HEK293T (cell line): Measurements from ENCODE around the gene ANGPTL5.

Source experiments
- CTCF ChIA-PET: fragments of 350-600 bp; formaldehyde crosslinking; extraction: SDS; loops from one replicate; lab custom pipeline; 2021; ENCODE audit warnings: antibody characterized with exemption, inconsistent platforms; lab: Yijun Ruan, JAX
- POLR2A ChIA-PET: fragments of 350-600 bp; formaldehyde crosslinking; extraction: SDS; loops from one replicate; lab custom pipeline; 2020; ENCODE audit warnings: antibody characterized with exemption, inconsistent platforms; lab: Yijun Ruan, JAX
- DNase-seq: peaks from one replicate; pipeline ENCODE4 v3.0.0; 2012; ENCODE audit warnings: mixed read lengths; ENCODE audit errors: extremely low spot score
- ARNT ChIP-seq: fragments of 450-650 bp; IDR thresholded peaks from 2 replicates; pipeline ENCODE4 v1.6.1; 2017; ENCODE audit warnings: mild to moderate bottlenecking
- BHLHE40 ChIP-seq: fragments of 450-650 bp; IDR thresholded peaks from 2 replicates; pipeline ENCODE4 v1.6.1; 2016; ENCODE audit warnings: mild to moderate bottlenecking, moderate library complexity, borderline replicate concordance
- CTBP1 ChIP-seq: fragments of 450-650 bp; IDR thresholded peaks from 2 replicates; pipeline ENCODE4 v1.6.1; 2016; ENCODE audit warnings: borderline replicate concordance
- ELF4 ChIP-seq: fragments of 450-650 bp; IDR thresholded peaks from 2 replicates; pipeline ENCODE4 v1.6.1; 2017; ENCODE audit warnings: antibody characterized with exemption
- FOXA1 ChIP-seq: fragments of 450-650 bp; IDR thresholded peaks from 2 replicates; pipeline ENCODE4 v1.6.1; 2016; ENCODE audit warnings: mild to moderate bottlenecking
- FOXK2 ChIP-seq: fragments of 450-650 bp; IDR thresholded peaks from 2 replicates; pipeline ENCODE4 v1.6.1; 2016; ENCODE audit warnings: mild to moderate bottlenecking
- FOXM1 ChIP-seq: fragments of 450-650 bp; IDR thresholded peaks from 2 replicates; pipeline ENCODE4 v1.6.1; 2017; ENCODE audit warnings: mild to moderate bottlenecking, borderline replicate concordance
- HDGF ChIP-seq: fragments of 450-650 bp; IDR thresholded peaks from 2 replicates; pipeline ENCODE4 v1.6.1; 2017; ENCODE audit warnings: antibody characterized with exemption, borderline replicate concordance
- L3MBTL2 ChIP-seq: fragments of 450-650 bp; conservative IDR thresholded peaks from 2 replicates; pipeline ENCODE4 v1.6.1; 2016; ENCODE audit warnings: mild to moderate bottlenecking
- LEF1 ChIP-seq: fragments of 450-650 bp; IDR thresholded peaks from 2 replicates; pipeline ENCODE4 v1.6.1; 2017; ENCODE audit warnings: mild to moderate bottlenecking, borderline replicate concordance
- NFRKB ChIP-seq: fragments of 450-650 bp; IDR thresholded peaks from 2 replicates; pipeline ENCODE4 v1.6.1; 2016; ENCODE audit warnings: mild to moderate bottlenecking, moderate library complexity
- SP1 ChIP-seq: fragments of 450-650 bp; IDR thresholded peaks from 2 replicates; pipeline ENCODE4 v1.6.1; 2017
- SUZ12 ChIP-seq: fragments of 450-650 bp; IDR thresholded peaks from 2 replicates; pipeline ENCODE4 v1.6.1; 2016; ENCODE audit warnings: mild to moderate bottlenecking
- TARDBP ChIP-seq: fragments of 450-650 bp; IDR thresholded peaks from 2 replicates; pipeline ENCODE4 v1.6.1; 2016
- ZNF384 ChIP-seq: fragments of 450-650 bp; IDR thresholded peaks from 2 replicates; pipeline ENCODE4 v1.6.1; 2016
- TF ChIP-seq, protein P1 (sequence below): fragments of 450-650 bp; IDR thresholded peaks from 2 replicates; pipeline ENCODE4 v1.6.1; 2016

ANGPTL5 gene

GRCh38 chr11:101915791-101916291, 481 bp downstream of the ANGPTL5 start:
- TF ChIP-seq ARNT (no peak), ELF4 (no peak), NFRKB (no peak), L3MBTL2 (no peak), SUZ12 (no peak), SP1 (no peak), HDGF (no peak), FOXA1 (no peak), ZNF384 (no peak), FOXK2 (no peak), FOXM1 (no peak), LEF1 (no peak), TARDBP (no peak), CTBP1 (no peak), BHLHE40 (no peak)
- TF ChIP-seq, protein P1, sequence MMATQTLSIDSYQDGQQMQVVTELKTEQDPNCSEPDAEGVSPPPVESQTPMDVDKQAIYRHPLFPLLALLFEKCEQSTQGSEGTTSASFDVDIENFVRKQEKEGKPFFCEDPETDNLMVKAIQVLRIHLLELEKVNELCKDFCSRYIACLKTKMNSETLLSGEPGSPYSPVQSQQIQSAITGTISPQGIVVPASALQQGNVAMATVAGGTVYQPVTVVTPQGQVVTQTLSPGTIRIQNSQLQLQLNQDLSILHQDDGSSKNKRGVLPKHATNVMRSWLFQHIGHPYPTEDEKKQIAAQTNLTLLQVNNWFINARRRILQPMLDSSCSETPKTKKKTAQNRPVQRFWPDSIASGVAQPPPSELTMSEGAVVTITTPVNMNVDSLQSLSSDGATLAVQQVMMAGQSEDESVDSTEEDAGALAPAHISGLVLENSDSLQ = no peak
- ChIA-PET CTCF (no interaction called here), POLR2A (no interaction called here)
- DNase-seq = no peak

GRCh38 chr11:101914738-101915426, 1.4 kb downstream of the ANGPTL5 start, which contains the start of gene CEP126:
CEP126 (plus strand) TSS chr11:101915010; CDS start chr11:101915285, 275 bp downstream.
- TF ChIP-seq CTBP1 (no peak), L3MBTL2 (peak; percentile 88)
- TF ChIP-seq, protein P1 = 0 out of 2 replicates have a peak, but pooled peaks have one; percentile 32

DNA sequence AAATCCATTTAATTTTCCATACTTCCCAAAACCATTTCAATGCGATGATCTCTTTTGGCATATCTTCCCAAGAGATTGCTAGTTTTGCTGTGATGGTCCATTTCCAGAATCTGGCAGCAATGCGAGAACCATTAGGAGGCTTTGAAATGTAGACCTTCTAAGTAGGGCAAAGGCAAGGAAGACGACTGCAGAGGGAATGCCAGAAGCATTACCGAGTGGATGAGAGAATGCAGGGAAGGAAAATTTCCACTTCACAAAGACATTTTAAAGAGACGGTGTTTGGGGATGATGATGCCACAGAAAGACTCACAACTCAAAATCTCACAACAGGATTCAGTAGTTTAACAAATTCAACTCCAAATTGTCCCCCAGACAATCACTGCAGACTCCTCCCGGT, 2.0 kb downstream of the ANGPTL5 start:
- POLR2A ChIA-PET = interaction anchor here (0.7 to 1.2 kb wide), 2 partner anchors 30 to 93 kb away, joined by 3 to 4 read pairs; no protein-coding TSS in a partner anchor
- TF ChIP-seq LEF1 = no peak
- no peak for TF ChIP-seq HDGF
- TF ChIP-seq ARNT = no peak
- no peak for TF ChIP-seq SP1
- no peak for TF ChIP-seq L3MBTL2
- TF ChIP-seq CTBP1 = no peak
- DNase-seq = peak; percentile 19
- CTCF ChIA-PET = no interaction called here

More at GRCh38 chr11:101914738-101915426, 1.4 kb downstream of the ANGPTL5 start, which contains the start of gene CEP126:
- ChIA-PET POLR2A (interaction anchor here (0.7 to 1.2 kb wide), 2 partner anchors 30 to 93 kb away, joined by 3 to 4 read pairs; no protein-coding TSS in a partner anchor), CTCF (interaction anchor here (0.7 kb wide), 1 partner anchor 93 kb away, joined by 3 read pairs; no protein-coding TSS in a partner anchor)
- peak; percentile 92 for DNase-seq

DNA sequence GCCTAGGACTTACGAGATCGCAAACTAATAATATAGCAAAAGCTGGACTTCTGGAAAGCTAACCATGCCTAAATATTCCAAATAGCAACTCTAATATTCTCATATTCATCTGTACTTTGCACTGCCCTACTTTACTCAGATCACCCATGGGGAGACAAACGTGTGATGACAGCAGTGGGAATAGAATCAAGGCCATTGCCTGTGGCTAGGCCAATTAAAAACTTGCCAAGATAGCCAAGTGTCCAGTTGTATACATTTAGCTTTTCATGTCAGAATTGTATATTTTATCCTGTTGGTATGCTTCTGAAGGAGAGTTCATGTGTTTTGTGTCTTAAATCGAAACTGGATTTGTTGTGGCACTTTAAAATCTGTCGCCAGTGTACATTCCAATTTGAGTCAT, 2.7 kb downstream of the ANGPTL5 start:
- ChIA-PET POLR2A (no interaction called here), CTCF (no interaction called here)
- TF ChIP-seq ELF4 (no peak), BHLHE40 (no peak), CTBP1 (no peak), TARDBP (no peak), FOXK2 (no peak), SP1 (no peak), FOXA1 (no peak), HDGF (no peak), ZNF384 (no peak), L3MBTL2 (no peak), ARNT (no peak), NFRKB (no peak), SUZ12 (no peak), LEF1 (no peak), FOXM1 (no peak)
- TF ChIP-seq, protein P1 = no peak
- DNase-seq = no peak

DNA sequence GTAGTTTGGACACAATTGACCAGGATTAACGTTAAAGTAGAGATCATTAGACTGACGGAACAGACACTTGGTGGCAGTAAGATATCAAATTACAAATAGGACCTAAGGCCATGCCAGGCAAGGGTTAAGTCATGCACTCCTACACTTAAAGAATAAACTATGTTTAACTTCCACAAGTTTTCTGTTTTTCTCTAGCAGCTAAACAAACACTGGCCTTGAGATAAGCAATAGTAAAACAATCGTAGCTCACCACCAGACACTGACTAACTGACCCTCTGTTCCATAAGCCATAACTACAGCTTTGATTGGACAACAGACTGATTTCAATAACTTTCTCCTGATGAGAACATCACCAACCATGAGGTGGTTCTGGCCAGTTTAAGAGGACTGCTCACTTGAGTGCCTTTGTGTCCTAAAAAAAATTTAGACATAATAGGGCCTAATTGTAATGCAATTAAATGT, 3.5 kb downstream of the ANGPTL5 start:
- TF ChIP-seq SUZ12 = no peak
- no peak for TF ChIP-seq SP1
- no peak for TF ChIP-seq LEF1
- no peak for TF ChIP-seq FOXK2
- no peak for TF ChIP-seq CTBP1
- TF ChIP-seq FOXA1 = no peak
- TF ChIP-seq ELF4 = no peak
- no peak for TF ChIP-seq BHLHE40
- DNase-seq = no peak
- POLR2A ChIA-PET = no interaction called here
- CTCF ChIA-PET = no interaction called here

DNA sequence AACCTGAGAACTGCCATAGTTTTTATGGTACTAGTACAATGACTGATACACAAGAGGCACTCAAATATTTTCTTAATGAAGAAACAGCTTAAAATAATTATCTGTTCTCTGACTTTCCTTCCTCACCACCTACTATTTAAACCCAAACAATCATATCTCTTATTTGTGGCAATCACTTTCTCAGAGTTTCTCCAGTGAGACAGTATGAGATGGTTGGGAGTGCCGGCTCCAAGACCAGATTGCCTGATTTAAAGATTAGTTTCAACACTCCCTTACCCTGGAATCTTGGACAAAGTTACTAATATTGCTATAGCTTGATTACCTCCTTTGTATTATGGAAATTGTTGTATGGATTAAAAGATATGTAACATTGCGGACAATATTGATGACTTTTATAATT, 7.2 kb downstream of the ANGPTL5 start:
- ChIA-PET POLR2A (no interaction called here), CTCF (no interaction called here)
- DNase-seq = no peak
- TF ChIP-seq SUZ12 = no peak
- no peak for TF ChIP-seq ELF4
- no peak for TF ChIP-seq TARDBP
- no peak for TF ChIP-seq BHLHE40
- TF ChIP-seq FOXK2 = no peak
- TF ChIP-seq FOXA1 = no peak
- TF ChIP-seq SP1 = no peak
- no peak for TF ChIP-seq ZNF384
